EH (cell line): ENCODE measurements around the gene RNF32.

Experiments
- DNase-seq: peaks from one replicate; pipeline ENCODE4 v3.0.0-alpha.2; 2015; ENCODE audit warnings: low read depth

The RNF32 gene

GRCh38 chr7:156640257-156640948 lies at the start of gene RNF32:
Gene RNF32, plus strand, starts transcription at chr7:156640774. Its CDS starts 3,104 bp downstream, at chr7:156643878.
- DNase-seq, result peak; percentile 89

GRCh38 chr7:156592155-156592884 lies 48.3 kb upstream of the RNF32 start:
- no peak for DNase-seq

GRCh38 chr7:156594283-156595080 lies 46.1 kb upstream of the RNF32 start:
- DNase-seq, result no peak

- DNase-seq, result no peak
Observed at GRCh38 chr7:156600496-156600895, 40.1 kb upstream of the RNF32 start.

GRCh38 chr7:156602283-156602682 lies 38.3 kb upstream of the RNF32 start:
- no peak for DNase-seq

GRCh38 chr7:156603011-156603410 lies 37.6 kb upstream of the RNF32 start:
- no peak for DNase-seq

- DNase-seq, result no peak
Observed at GRCh38 chr7:156603629-156604028, 36.9 kb upstream of the RNF32 start.

GRCh38 chr7:156604311-156604710 lies 36.3 kb upstream of the RNF32 start:
- DNase-seq, result peak; percentile 6

- no peak for DNase-seq
Observed at GRCh38 chr7:156604836-156605695, 35.5 kb upstream of the RNF32 start.

GRCh38 chr7:156606135-156606534 lies 34.4 kb upstream of the RNF32 start:
- DNase-seq, result no peak

GRCh38 chr7:156606691-156607331 lies 33.8 kb upstream of the RNF32 start:
- DNase-seq, result no peak

- no peak for DNase-seq
Observed at GRCh38 chr7:156607332-156608172, 33.0 kb upstream of the RNF32 start.

- DNase-seq, result peak; percentile 2
Observed at GRCh38 chr7:156608173-156608478, 32.4 kb upstream of the RNF32 start.

- DNase-seq, result no peak
Observed at GRCh38 chr7:156609010-156609877, 31.3 kb upstream of the RNF32 start.

- no peak for DNase-seq
Observed at GRCh38 chr7:156610130-156610529, 30.4 kb upstream of the RNF32 start.

- no peak for DNase-seq
Observed at GRCh38 chr7:156610601-156611000, 30.0 kb upstream of the RNF32 start.

GRCh38 chr7:156611014-156612010 lies 29.3 kb upstream of the RNF32 start:
- no peak for DNase-seq

GRCh38 chr7:156612930-156613329 lies 27.6 kb upstream of the RNF32 start:
- no peak for DNase-seq
